Neuronal stem cell (in vitro differentiated cells): ENCODE results near the gene HDGFL1.

Experiments used
- DNase-seq: peaks from one replicate; pipeline ENCODE4 v3.0.0-alpha.2; 2013; ENCODE audit warnings: low spot score
- H2AFZ ChIP-seq: one replicate; pipeline ENCODE4 v1.6.1; 2013; ENCODE audit warnings: mild to moderate bottlenecking, low read length, inconsistent platforms
- H2AK5ac ChIP-seq: 2 replicates; pipeline ENCODE4 v1.6.1; 2013; ENCODE audit warnings: low read depth, mild to moderate bottlenecking, inconsistent platforms, low read length, moderate library complexity, mixed read lengths
- H2BK120ac ChIP-seq: 2 replicates; pipeline ENCODE4 v1.6.1; 2013; ENCODE audit warnings: low read depth, mild to moderate bottlenecking, inconsistent platforms, low read length, moderate library complexity, mixed read lengths
- H2BK12ac ChIP-seq: one replicate; pipeline ENCODE4 v1.6.1; 2013; ENCODE audit warnings: low read length, inconsistent platforms
- H2BK15ac ChIP-seq: 2 replicates; pipeline ENCODE4 v1.6.1; 2013; ENCODE audit warnings: mild to moderate bottlenecking, low read length, inconsistent platforms, mixed read lengths
- H2BK5ac ChIP-seq: one replicate; pipeline ENCODE4 v1.6.1; 2013; ENCODE audit warnings: inconsistent platforms, mild to moderate bottlenecking, low read length, moderate library complexity
- H3K14ac ChIP-seq: one replicate; pipeline ENCODE4 v1.6.1; 2013; ENCODE audit warnings: low read length, inconsistent platforms
- H3K18ac ChIP-seq: 2 replicates; pipeline ENCODE4 v1.6.1; 2013; ENCODE audit warnings: low read length, inconsistent platforms
- H3K23ac ChIP-seq: 2 replicates; pipeline ENCODE4 v1.6.1; 2013; ENCODE audit warnings: low read depth, mild to moderate bottlenecking, mixed read lengths, low read length, inconsistent platforms; ENCODE audit not compliant: poor library complexity
- H3K27ac ChIP-seq: replicated peaks from 3 replicates; pipeline ENCODE4 v1.5.1; 2013; ENCODE audit warnings: low read length, inconsistent platforms
- H3K27me3 ChIP-seq, 3 experiments: 2 replicates each; pipeline ENCODE4 v1.6.1; 2013; ENCODE audit warnings: low read length in 3 of 3, mild to moderate bottlenecking in 2 of 3, inconsistent platforms in 1 of 3, low read depth in 1 of 3, mixed read lengths in 1 of 3, moderate library complexity in 1 of 3; ENCODE audit not compliant: control insufficient read depth in 3 of 3, insufficient read depth in 3 of 3
- H3K36me3 ChIP-seq, 2 donors: replicated peaks in 1 of 2; 2 replicates each; pipeline ENCODE4 v1.6.1; 2013; ENCODE audit warnings: low read length in 2 of 2; ENCODE audit not compliant: control insufficient read depth in 2 of 2, insufficient read depth in 2 of 2
- H3K4ac ChIP-seq: 2 replicates; pipeline ENCODE4 v1.6.1; 2013; ENCODE audit warnings: inconsistent platforms, mild to moderate bottlenecking, low read length, moderate library complexity
- H3K4me1 ChIP-seq, 2 donors: 1 replicate in 1 of 2; 2 replicates in 1 of 2; pipeline ENCODE4 v1.6.1; 2013; ENCODE audit warnings: low read length in 2 of 2, low read depth in 1 of 2; ENCODE audit not compliant: control insufficient read depth in 2 of 2, insufficient read depth in 1 of 2
- H3K4me2 ChIP-seq: one replicate; pipeline ENCODE4 v1.6.1; 2013; ENCODE audit warnings: mild to moderate bottlenecking, low read length, inconsistent platforms; ENCODE audit not compliant: insufficient read depth, poor library complexity, severe bottlenecking
- H3K4me3 ChIP-seq, 2 donors: 2 replicates each; pipeline ENCODE4 v1.5.1; 2013; ENCODE audit warnings: low read length in 2 of 2, mild to moderate bottlenecking in 2 of 2, inconsistent platforms in 1 of 2, moderate library complexity in 1 of 2
- H3K79me1 ChIP-seq: one replicate; pipeline ENCODE4 v1.6.1; 2013; ENCODE audit warnings: low read depth, mild to moderate bottlenecking, inconsistent platforms, low read length, moderate library complexity
- H3K9ac ChIP-seq: one replicate; pipeline ENCODE4 v1.6.1; 2013; ENCODE audit warnings: mild to moderate bottlenecking, low read depth, low read length, inconsistent platforms; ENCODE audit not compliant: poor library complexity
- H3K9me3 ChIP-seq, 2 donors: replicated peaks in 1 of 2; 2 replicates each; pipeline versions ENCODE3 to v1.6.1; 2013; ENCODE audit warnings: low read length in 2 of 2, mild to moderate bottlenecking in 2 of 2, inconsistent platforms in 1 of 2, low read depth in 1 of 2, mixed read lengths in 1 of 2, moderate library complexity in 1 of 2; ENCODE audit not compliant: control insufficient read depth in 2 of 2, insufficient read depth in 1 of 2
- H4K8ac ChIP-seq: one replicate; pipeline ENCODE4 v1.6.1; 2013; ENCODE audit warnings: low read depth, mild to moderate bottlenecking, inconsistent platforms, low read length, moderate library complexity
- H4K91ac ChIP-seq: one replicate; pipeline ENCODE4 v1.6.1; 2013; ENCODE audit warnings: low read length, low read depth, mild to moderate bottlenecking, inconsistent platforms; ENCODE audit not compliant: poor library complexity
- WGBS, 2 donors: extraction: QIAGEN DNeasy Blood & Tissue Kit; methylation state at CpG; one replicate each; pipeline ENCODE4 v1.1.7; 2013; ENCODE audit warnings: missing lambda C conversion rate in 2 of 2, mixed read lengths in 1 of 2; ENCODE audit not compliant: insufficient read length in 2 of 2, insufficient replicate concordance in 1 of 2; ENCODE audit errors: extremely low coverage in 2 of 2; 5-methylcytosine and 5-hydroxymethylcytosine counted together

Gene HDGFL1

DNA sequence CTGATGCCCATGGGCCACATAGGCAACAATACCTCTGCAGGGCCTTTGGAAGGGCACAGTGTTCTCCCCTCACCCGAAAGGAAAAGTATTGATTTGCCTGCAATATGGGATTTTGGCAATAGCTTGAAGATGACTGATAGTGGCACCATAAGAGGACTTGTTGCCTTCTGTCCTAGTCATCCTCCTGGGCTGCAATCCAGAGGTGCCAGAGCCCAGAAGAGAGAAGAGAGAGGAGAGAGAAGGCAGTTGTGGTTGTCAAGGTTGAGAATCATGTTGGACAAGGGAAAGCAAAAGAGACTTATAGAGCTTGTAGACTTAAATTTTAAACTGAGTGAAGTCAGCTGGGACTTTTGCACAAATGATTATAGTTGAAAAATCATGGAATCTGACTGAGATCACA is 14.6 kb downstream of the HDGFL1 start:
- no peak overlapping the region for H3K14ac ChIP-seq
- peaks cover 0 to 2% (median 0%) of the 10 kb centered on the region in 3 experiments for H3K27me3 ChIP-seq
- H3K4ac ChIP-seq = no peak overlapping the region
- no peak overlapping the region for H3K9ac ChIP-seq
- H3K18ac ChIP-seq = peak overlapping the region; percentile 52
- no peak for DNase-seq
- no peak overlapping the region for H3K27ac ChIP-seq
- H3K23ac ChIP-seq = no peak overlapping the region
- H3K9me3 ChIP-seq = peaks cover 0 to 3% of the 10 kb centered on the region in 2 donors
- no peak overlapping the region for H2BK5ac ChIP-seq
- no peaks in the 10 kb centered on the region for H3K36me3 ChIP-seq
- H2AFZ ChIP-seq = no peak overlapping the region
- no peak overlapping the region for H2BK12ac ChIP-seq
- H2AK5ac ChIP-seq = no peak overlapping the region
- no peak overlapping the region for H3K4me2 ChIP-seq
- no peak overlapping the region for H2BK15ac ChIP-seq
- peak overlapping the region; percentile 11 for H4K91ac ChIP-seq
- no peak overlapping the region for H2BK120ac ChIP-seq
- WGBS, 2 donors = no CpG with 5 or more reads among the region's 1 CpG
- peaks cover 11 to 34% of the 10 kb centered on the region in 2 donors for H3K4me1 ChIP-seq
- H3K4me3 ChIP-seq = no peak overlapping the region
- H3K79me1 ChIP-seq = no peaks in the 10 kb centered on the region
- H4K8ac ChIP-seq = no peak overlapping the region

DNA sequence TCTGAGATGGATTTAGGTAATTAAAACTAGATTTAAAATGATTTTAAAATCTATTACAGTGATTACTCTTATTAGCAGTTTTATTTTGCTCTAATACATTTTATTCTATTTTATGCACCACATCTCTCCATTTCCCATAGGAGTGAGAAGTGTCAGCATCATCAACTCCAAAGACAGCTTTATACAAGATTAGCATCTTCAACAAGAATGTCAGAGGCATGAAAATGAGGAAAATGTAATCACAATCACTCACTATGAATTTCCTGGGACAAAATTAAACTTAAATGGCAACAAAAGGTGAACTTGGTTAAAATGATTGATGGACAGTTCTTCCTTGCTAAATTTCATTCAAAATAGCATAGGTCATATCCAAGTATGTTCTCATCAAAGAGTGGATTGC is 19.8 kb downstream of the HDGFL1 start:
- Histone ChIP-seq H3K18ac (no peak overlapping the region), H3K27ac (no peak overlapping the region), H3K36me3 (no peaks in the 10 kb centered on the region), H4K91ac (no peak overlapping the region), H3K4me2 (no peak overlapping the region), H4K8ac (no peak overlapping the region), H3K14ac (no peak overlapping the region), H3K4me3 (no peak overlapping the region), H3K23ac (no peak overlapping the region), H3K9ac (no peak overlapping the region), H3K27me3 (peaks cover 0 to 2% (median 0%) of the 10 kb centered on the region in 3 experiments), H3K4ac (no peak overlapping the region), H2BK12ac (no peak overlapping the region), H2AFZ (no peak overlapping the region), H2BK120ac (no peak overlapping the region), H3K79me1 (no peaks in the 10 kb centered on the region), H3K4me1 (peaks cover 0 to 10% of the 10 kb centered on the region in 2 donors), H2BK15ac (no peak overlapping the region), H2BK5ac (no peak overlapping the region), H2AK5ac (no peak overlapping the region), H3K9me3 (peaks cover 0 to 3% of the 10 kb centered on the region in 2 donors)
- DNase-seq = no peak

DNA sequence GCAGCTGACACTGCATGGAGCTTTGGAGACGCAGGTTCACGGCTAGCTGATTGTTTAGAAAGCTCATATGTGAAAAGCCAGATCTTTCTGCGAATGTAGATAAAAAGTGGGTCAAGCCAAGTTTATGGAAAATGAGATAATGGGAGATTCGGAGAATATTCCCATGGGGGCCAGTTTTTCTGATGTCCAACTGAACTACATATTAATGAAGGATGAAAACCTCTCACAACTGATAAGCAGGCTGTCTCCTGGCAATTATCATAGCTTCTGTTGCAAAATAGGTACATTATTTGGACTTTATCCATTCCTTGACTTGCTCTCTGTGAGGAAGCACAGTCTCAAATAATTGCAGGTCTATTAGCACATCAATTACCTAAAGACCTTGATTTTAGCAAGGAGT is 21.1 kb downstream of the HDGFL1 start:
- no peak overlapping the region for H3K14ac ChIP-seq
- H3K4me3 ChIP-seq = no peak overlapping the region
- peaks cover 0 to 2% (median 0%) of the 10 kb centered on the region in 3 experiments for H3K27me3 ChIP-seq
- no peak overlapping the region for H2BK12ac ChIP-seq
- no peak overlapping the region for H2BK5ac ChIP-seq
- no peak overlapping the region for H3K9ac ChIP-seq
- H2AFZ ChIP-seq = no peak overlapping the region
- peaks cover 0 to 3% of the 10 kb centered on the region in 2 donors for H3K9me3 ChIP-seq
- H3K18ac ChIP-seq = no peak overlapping the region
- H3K79me1 ChIP-seq = no peaks in the 10 kb centered on the region
- H2BK15ac ChIP-seq = no peak overlapping the region
- H4K91ac ChIP-seq = no peak overlapping the region
- no peak overlapping the region for H3K4me2 ChIP-seq
- H3K23ac ChIP-seq = no peak overlapping the region
- H4K8ac ChIP-seq = no peak overlapping the region
- no peak overlapping the region for H2AK5ac ChIP-seq
- no peak overlapping the region for H3K4ac ChIP-seq
- no peak overlapping the region for H2BK120ac ChIP-seq
- H3K4me1 ChIP-seq = peaks cover 0 to 2% of the 10 kb centered on the region in 2 donors
- no peak overlapping the region for H3K27ac ChIP-seq
- no peaks in the 10 kb centered on the region for H3K36me3 ChIP-seq
- no CpG with 5 or more reads among the region's 4 CpGs for WGBS, 2 donors
- DNase-seq = no peak

DNA sequence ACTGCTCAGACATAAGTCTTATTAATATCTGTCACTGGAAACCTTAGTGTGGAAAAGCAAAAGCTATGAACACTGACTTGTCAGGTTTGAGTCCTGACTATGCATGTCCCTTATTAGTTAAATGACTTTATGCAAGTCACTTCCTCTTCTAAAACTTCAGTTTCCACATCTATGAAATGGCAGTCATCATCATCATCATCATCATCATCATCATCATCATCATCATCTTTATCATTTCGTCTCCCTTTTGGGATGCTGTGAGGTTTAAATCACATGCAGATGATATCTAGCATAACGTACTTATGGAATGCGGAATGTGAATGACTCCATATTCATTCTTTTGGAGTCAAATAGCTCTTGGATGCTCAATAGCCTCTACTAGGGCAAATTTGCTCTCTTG is 24.5 kb downstream of the HDGFL1 start:
- no peak overlapping the region for H3K18ac ChIP-seq
- no peaks in the 10 kb centered on the region for H3K4me1 ChIP-seq
- no peaks in the 10 kb centered on the region for H3K27me3 ChIP-seq
- H3K9me3 ChIP-seq = no peaks in the 10 kb centered on the region
- no peak overlapping the region for H3K27ac ChIP-seq
- no peak overlapping the region for H2AK5ac ChIP-seq
- H4K91ac ChIP-seq = no peak overlapping the region
- WGBS, 2 donors = no CpG with 5 or more reads among the region's 3 CpGs
- no peak overlapping the region for H3K23ac ChIP-seq
- H3K14ac ChIP-seq = no peak overlapping the region
- H3K4ac ChIP-seq = no peak overlapping the region
- no peak overlapping the region for H4K8ac ChIP-seq
- H3K79me1 ChIP-seq = no peaks in the 10 kb centered on the region
- H3K4me3 ChIP-seq = no peak overlapping the region
- no peak overlapping the region for H2BK12ac ChIP-seq
- H2BK5ac ChIP-seq = no peak overlapping the region
- no peaks in the 10 kb centered on the region for H3K36me3 ChIP-seq
- H2BK15ac ChIP-seq = no peak overlapping the region
- H3K9ac ChIP-seq = no peak overlapping the region
- DNase-seq = no peak
- H3K4me2 ChIP-seq = no peak overlapping the region
- H2AFZ ChIP-seq = no peak overlapping the region
- H2BK120ac ChIP-seq = no peak overlapping the region
